ENCODE data around the gene NBAS.
"Not testable (repeated sequence)": the region's sequence is repeated elsewhere in the genome, so short reads cannot be mapped to it uniquely, and the experiment has no call there.

Gene NBAS

DNA sequence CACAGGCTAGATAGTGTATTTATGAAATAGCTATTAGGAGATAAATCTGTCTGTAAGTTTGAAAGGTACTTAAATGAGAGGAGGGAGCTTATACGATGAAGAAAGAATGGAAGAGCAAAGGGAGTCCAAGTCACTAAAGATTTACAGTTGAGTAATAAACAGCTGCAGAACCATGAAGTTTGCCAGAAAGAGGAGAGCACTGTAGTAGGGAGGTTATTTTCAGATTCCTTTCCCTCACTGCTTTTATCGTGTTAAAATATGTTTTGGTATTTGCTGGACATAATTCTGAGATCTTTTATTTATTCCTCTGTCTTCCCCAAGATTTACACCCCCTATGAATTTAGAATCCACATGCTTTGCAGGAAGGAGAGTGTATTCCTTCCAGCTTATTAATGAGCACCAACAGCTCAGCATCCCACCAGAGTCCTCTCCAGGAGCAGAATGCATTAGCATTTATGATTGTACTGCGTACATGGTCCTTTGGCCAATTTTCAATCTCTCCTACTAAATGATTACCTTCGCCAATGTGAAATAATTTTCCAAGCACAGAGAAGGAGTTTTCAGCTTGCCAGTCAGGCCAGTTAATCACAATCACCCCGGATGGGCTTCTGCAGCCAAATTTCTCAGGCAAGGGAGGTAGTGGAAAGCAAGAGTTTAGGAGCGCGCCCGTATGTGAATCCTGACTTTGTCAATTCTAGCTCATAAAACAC, 297.0 kb downstream of the NBAS start:
- no peak for DNase-seq (ENCODE audit: low read depth in 2 of 2)

DNA sequence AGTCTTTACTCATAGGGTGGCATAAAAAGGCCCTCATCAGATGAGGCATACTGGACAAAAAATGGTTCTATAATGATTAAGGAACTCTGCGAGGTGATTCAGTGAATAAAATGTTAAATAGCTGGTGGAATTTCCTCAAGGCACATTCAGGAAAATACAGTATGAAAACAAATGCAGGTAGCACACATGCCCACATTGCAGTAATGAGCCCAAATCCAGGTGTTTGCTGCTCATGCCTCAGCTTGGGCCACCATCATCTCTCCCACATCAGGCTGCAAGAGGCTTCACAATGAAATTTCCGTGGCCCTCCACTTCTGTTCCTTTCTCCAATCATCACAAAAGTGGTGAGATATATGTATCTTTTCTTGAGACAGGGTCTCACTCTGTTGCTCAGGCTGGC, 298.3 kb downstream of the NBAS start:
- DNase-seq (ENCODE audit: low read depth in 2 of 2): no peak

DNA sequence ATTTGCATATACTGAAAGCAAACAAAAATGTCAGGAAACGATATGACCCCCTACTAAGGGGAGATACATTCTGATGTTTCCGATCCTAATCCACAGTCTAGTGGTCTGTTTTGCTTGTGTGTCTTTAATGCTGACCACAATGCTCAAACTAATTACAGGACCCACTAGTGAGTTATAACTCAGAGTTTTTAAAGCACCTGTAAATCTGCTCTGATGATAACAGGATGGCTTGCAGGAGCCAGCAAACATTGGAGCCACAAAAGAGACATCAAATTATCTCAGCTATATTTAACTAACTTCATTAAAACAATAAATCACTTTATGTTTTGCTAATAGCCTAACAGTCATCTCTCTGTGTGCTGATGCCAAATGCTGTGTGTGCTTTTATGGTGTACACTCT, 300.3 kb downstream of the NBAS start:
- DNase-seq (ENCODE audit: low read depth in 2 of 2): no peak

GRCh38 chr2:15260196-15260595, 300.9 kb downstream of the NBAS start:
- DNase-seq (ENCODE audit: low read depth in 2 of 2): no peak

GRCh38 chr2:15259356-15259756, 301.8 kb downstream of the NBAS start:
- no peak for DNase-seq (ENCODE audit: low read depth in 2 of 2)

- DNase-seq (ENCODE audit: low read depth in 2 of 2): not testable (repeated sequence)
Measured at GRCh38 chr2:15258385-15258784, 302.7 kb downstream of the NBAS start.

- no peak for DNase-seq (ENCODE audit: low read depth in 2 of 2)
Measured at GRCh38 chr2:15253835-15254286, 307.3 kb downstream of the NBAS start.

DNA sequence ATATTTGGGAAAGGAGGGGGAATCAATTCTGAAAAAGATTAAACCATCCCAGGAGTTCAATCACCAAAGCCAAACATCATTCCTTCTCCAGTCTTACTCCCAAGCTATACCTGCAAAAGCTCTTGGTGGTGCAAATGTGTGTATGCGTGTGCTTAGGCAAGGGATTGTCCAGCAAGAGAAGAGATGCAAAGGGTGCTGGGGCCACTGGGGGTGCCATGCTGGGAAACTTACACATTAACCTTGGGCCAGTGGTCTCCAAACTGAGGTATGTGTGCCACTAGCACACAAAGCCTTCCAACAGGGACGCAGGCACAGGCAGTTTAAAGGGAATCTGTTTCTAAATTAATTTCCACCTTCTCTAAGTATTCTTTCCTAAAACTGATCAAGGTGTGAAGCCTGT, 307.9 kb downstream of the NBAS start:
- DNase-seq (ENCODE audit: low read depth in 2 of 2): no peak

DNA sequence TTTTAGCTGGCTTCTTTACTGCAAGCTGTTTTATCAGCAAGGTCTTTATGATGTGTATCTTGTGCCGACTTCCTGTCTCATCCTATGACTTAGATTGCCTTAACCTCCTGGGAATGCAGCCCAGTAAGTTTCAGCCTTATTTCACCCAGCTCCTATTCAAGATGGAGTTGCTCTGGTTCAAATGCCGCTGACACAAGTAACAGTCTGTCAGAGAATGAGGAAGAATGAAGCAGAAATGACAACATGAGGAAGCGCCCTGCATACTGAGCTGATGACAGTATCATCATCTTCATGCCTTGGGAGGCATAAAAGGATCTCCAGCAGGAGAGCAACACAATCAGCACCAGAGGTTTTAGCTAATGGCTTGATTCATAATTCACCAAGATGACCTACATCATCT, 309.4 kb downstream of the NBAS start:
- DNase-seq (ENCODE audit: low read depth in 2 of 2): no peak

DNA sequence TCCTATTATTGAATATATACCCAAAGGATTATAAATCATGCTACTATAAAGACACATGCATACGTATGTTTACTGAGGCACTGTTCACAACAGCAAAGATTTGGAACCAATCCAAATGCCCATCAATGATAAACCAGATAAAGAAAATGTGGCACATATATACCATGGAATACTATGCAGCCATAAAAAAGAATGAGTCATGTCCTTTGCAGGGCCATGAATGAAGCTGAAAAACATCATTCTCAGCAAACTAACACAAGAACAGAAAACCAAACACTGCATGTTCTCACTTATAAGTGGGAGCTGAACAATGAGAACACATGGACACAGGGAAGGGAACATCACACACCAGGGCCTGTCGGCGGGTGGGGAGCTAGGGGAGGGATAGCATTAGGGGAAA, 310.2 kb downstream of the NBAS start:
- DNase-seq (ENCODE audit: low read depth in 2 of 2): not testable (repeated sequence)

DNA sequence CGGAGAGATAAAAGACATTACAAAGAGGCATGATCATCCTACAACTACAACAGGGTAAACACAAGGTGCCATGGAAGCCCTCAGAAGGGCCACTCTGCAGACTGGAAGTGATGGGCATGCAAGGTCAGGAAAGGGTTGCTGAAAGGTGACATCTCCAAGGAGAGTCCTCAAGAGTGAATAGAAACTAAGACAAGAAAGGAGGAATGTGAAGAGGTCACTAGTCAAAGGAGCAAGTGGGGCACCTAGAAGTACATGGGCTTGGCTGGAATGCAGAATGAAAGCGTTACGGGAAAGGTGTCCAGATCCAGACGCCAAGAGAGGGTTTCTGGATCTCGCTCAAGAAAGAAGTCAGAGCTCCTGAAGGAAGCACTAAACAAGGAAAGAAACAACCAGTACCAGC, 314.3 kb downstream of the NBAS start:
- no peak for DNase-seq (ENCODE audit: low read depth in 2 of 2)

DNA sequence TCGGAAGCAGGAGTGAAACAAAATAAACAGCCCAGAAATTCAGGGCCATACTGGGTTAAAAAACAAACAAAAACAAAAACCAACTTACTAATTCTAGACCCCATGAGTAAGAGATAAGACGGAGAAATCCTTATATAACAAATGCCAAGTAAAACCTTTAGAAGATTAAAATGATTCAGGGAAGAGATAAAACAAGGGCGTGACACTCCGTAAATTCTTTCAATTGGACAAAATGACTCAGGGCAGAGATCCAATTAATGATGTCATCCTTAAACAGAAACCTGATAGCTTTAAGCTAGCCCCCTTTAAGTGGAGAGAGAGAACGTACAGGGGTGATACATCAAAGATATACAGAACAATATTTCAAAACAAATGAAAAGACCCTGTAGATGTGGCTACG, 317.4 kb downstream of the NBAS start:
- no peak for DNase-seq (ENCODE audit: low read depth in 2 of 2)

DNA sequence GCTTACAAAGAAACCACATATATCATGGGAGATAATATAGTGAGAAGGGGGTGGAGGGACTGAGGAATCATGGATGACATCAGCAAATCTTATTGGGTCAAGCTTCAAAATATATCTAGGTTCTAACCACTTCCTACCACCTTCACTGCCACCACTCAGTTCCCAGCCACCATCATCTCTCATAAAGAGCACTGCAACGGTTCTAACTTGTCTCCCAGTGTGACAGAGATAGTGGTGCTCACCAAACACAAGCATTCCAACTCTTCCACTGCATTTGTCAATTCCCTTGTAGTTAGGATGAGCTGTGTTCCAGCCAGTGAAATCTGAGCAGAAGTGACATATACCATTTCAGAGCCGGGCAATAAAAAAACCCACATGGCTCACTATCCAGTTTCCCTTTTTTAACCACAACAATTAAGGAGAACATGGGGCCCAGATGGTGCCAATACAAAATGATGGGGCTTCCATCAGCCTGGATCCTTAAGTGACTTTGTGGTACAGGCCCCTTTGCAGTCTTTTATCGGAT, 318.1 kb downstream of the NBAS start:
- DNase-seq (ENCODE audit: low read depth in 2 of 2): no peak

DNA sequence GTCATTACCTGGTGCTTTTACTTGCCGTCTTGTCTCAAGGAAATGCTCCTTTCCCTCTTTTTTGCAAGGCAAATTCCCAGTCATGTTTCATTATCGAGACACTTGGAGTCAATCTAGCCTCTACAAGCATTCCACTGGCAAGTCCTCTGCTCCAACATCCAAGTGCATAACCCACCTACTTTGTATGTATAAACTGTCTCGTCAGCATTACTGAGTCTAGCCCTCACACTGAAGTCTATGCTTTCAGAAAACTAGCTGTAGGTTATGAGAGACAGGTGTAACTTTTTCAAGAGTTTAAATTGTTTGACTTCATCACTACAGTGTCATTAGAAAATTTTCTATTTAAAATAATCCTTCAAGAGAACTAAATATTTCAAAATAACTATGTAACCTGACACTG, 319.2 kb downstream of the NBAS start:
- DNase-seq (ENCODE audit: low read depth in 2 of 2): no peak

DNA sequence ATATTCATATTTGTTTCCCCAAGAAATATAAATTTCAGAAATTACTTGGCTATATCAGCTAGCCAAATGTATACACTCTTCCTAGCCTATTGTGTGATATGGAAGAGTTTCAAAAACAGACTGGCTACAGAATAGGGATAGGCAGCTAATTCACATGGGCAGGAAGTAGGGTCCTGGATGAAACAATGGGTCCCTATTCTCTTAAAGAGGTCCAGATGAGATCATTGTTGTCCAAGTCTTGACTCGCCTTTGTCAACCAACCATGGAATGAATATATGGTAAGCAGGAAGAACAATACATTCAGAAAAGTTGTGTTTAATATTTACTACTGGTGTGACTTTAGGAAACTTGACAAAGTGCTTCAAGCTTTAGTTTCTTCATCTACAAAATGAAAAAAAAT, 319.9 kb downstream of the NBAS start:
- DNase-seq (ENCODE audit: low read depth in 2 of 2): no peak

DNA sequence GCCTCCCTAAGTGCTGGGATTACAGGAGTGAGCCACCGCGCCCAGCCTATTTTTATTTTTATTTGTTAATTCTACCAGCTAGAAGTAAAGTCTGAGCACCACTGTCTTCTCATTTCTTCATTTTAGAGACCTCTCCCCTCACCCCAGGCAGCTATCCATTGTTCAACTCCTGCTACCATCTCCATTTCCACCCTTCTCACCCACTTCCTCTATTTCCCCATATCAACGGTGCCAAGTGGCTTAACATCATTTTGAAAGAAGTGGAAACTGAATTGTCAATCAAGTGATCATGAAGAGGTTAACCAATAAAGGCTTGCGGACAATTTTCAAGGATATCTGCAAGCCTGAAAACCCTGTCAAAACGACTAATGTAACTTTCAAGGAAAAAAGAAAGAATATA, 323.1 kb downstream of the NBAS start:
- DNase-seq (ENCODE audit: low read depth in 2 of 2): no peak

DNA sequence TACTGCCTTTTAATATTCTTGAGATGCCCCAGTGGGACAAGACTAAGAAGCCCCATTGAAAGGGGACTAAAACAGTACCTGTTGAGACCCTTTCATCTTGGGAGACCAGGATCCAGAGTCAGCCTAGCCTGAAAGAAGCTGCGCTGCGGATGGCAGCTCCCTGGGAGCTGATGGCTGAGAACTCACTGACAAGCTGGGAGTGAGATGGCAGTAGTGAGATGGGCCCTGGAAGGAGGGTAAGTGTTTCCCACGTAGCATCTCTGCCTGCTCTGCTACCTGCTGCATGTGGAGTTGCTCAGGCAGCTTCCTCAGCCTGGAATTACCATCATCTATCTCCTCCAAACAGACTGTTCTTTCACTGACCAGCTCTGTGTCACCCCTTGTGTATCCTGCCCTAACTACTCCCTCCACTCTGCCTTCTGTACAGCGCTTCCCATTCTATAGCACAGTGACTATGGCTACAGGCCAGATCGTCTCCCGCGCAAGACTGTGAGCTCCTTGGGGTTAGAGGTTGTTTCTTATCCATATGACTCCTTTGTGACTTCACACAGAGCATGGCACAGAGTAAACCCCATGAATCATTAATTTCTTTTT, 330.4 kb downstream of the NBAS start:
- no peak for DNase-seq (ENCODE audit: low read depth in 2 of 2)

DNA sequence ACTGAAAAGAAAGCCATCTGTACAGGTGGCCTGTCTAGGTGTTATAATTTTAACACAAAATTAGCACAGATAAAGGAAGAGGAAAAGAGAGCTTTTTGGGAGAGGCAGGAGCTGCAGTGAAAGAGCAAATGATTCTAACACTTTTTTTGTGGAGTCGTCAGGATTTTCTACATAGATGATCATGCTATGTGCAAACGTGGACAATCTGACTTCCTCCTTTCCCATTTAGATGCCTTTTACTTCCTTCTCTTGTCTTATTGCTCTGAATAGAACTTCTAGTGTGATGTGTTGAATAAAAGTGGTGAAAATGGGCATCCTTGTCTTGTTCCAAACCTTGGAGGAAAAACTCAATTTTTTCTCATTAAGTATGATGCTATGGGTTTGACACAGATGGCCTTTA, 334.5 kb downstream of the NBAS start:
- DNase-seq (ENCODE audit: low read depth in 2 of 2): no peak

DNA sequence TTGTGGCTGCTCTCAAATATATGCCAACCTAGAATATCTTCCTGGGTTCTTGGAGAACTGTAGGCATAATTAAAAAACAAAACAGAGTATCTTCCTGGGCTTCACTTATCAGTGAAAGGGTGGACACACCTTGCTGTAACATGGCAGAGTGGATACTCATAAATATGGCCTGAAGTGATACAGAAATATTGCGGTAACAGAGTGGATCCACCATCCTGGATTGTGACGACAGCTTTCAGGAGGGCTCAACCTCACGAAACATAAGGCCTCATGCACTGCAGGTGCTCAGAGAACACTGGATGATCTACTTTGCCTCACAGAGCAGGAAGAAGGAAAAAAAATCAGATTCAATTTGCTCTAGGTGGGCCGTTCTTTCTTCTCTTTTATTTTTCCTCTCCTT, 336.0 kb downstream of the NBAS start:
- no peak for DNase-seq (ENCODE audit: low read depth in 2 of 2)

- DNase-seq (ENCODE audit: low read depth in 2 of 2): no peak
Measured at GRCh38 chr2:15224641-15225040, 336.5 kb downstream of the NBAS start.

DNA sequence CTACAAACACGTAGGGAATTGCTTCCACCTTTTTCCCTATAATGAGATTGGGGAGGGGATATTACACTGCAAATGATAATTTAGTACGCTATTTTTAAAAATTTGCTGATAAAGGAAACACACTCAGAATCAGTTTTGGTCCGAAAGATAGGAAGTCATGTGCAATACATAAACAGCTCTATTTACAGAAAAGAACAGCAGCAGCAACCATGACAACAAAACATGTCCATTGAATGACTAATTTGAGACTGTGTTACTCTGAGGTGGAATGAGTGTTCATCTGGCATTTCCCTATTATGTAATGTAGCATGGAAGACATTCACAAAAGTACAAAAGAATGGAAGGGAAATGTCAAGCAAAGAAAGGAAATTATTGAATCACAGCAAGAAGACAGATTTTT, 337.2 kb downstream of the NBAS start:
- no peak for DNase-seq (ENCODE audit: low read depth in 2 of 2)

- no peak for DNase-seq (ENCODE audit: low read depth in 2 of 2)
Measured at GRCh38 chr2:15222856-15223255, 338.3 kb downstream of the NBAS start.

DNA sequence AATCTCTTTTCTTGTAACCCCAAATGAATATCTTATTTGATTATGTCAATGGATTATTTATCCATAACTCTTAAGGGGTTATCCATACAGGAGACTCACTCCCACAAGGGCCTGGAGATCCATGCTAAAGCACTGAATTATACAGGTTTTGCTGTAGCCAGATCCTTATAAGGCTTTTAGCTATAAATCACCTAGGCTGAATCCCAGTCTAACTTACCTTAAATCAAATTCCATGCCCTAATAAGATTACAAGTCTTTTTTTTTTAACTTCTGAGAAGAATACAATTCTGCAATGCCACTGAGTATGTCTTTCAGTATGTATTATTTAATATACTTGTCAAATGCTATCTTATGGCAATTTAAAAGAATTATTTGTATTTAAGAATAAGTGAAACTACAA, 340.5 kb downstream of the NBAS start:
- no peak for DNase-seq (ENCODE audit: low read depth in 2 of 2)

Measured in activated CD8-positive, alpha-beta memory T cell treated with anti-CD3 and anti-CD28 coated beads for 4 hours (primary cell).